ENCODE results near the gene TFRC.
"Not testable (repeated sequence)": the region's sequence is repeated elsewhere in the genome, so short reads cannot be mapped to it uniquely, and the experiment has no call there.

Gene TFRC

GRCh38 chr3:196108075-196108743 lies 26.3 kb upstream of the TFRC start:
- in situ Hi-C loops (cut with HindIII; ENCODE audit: low pct_unique_long_range_greater_than_20kb, low sequenced_read_pairs), result no loop called here
- TF ChIP-seq JUND (IDR thresholded peaks at IDR 0.05; ENCODE audit: low read depth), result no peak
- DNase-seq (ENCODE audit: low read depth in 1 of 2, low spot score in 1 of 2), result peak in 1 of 2 experiments; percentile 70

GRCh38 chr3:196104707-196105106 lies 22.8 kb upstream of the TFRC start:
- DNase-seq (ENCODE audit: low read depth in 1 of 2, low spot score in 1 of 2); in situ Hi-C loops (cut with HindIII; ENCODE audit: low pct_unique_long_range_greater_than_20kb, low sequenced_read_pairs): not testable (repeated sequence)

GRCh38 chr3:196098365-196098980 lies 16.6 kb upstream of the TFRC start:
- in situ Hi-C loops (cut with HindIII; ENCODE audit: low pct_unique_long_range_greater_than_20kb, low sequenced_read_pairs); DNase-seq (ENCODE audit: low read depth in 1 of 2, low spot score in 1 of 2): not testable (repeated sequence)

- no peak for DNase-seq (ENCODE audit: low read depth in 1 of 2, low spot score in 1 of 2)
- in situ Hi-C loops (cut with HindIII; ENCODE audit: low pct_unique_long_range_greater_than_20kb, low sequenced_read_pairs), result no loop called here
- no peak for TF ChIP-seq JUND (IDR thresholded peaks at IDR 0.05; ENCODE audit: low read depth)
These were observed 15.7 kb upstream of the TFRC start for GRCh38 chr3:196097373-196098154.

- TF ChIP-seq JUND (IDR thresholded peaks at IDR 0.05; ENCODE audit: low read depth), result no peak
- in situ Hi-C loops (cut with HindIII; ENCODE audit: low pct_unique_long_range_greater_than_20kb, low sequenced_read_pairs), result no loop called here
- DNase-seq (ENCODE audit: low read depth in 1 of 2, low spot score in 1 of 2), result no peak
These were observed 14.6 kb upstream of the TFRC start for GRCh38 chr3:196096382-196096953.

- in situ Hi-C loops (cut with HindIII; ENCODE audit: low pct_unique_long_range_greater_than_20kb, low sequenced_read_pairs), result no loop called here
- no peak for DNase-seq (ENCODE audit: low read depth in 1 of 2, low spot score in 1 of 2)
- no peak for TF ChIP-seq JUND (IDR thresholded peaks at IDR 0.05; ENCODE audit: low read depth)
These were observed 11.6 kb upstream of the TFRC start for GRCh38 chr3:196093317-196094111.

- in situ Hi-C loops (cut with HindIII; ENCODE audit: low pct_unique_long_range_greater_than_20kb, low sequenced_read_pairs), result no loop called here
- TF ChIP-seq JUND (IDR thresholded peaks at IDR 0.05; ENCODE audit: low read depth), result no peak
- DNase-seq (ENCODE audit: low read depth in 1 of 2, low spot score in 1 of 2), result no peak
These were observed 6.0 kb upstream of the TFRC start for GRCh38 chr3:196087906-196088305.

GRCh38 chr3:196082619-196082971 lies 705 bp upstream of the TFRC start:
- in situ Hi-C loops (cut with HindIII; ENCODE audit: low pct_unique_long_range_greater_than_20kb, low sequenced_read_pairs), result no loop called here
- peak in 1 of 2 experiments; percentile 65 for DNase-seq (ENCODE audit: low read depth in 1 of 2, low spot score in 1 of 2)
- TF ChIP-seq JUND (IDR thresholded peaks at IDR 0.05; ENCODE audit: low read depth), result no peak

- peak; percentile 87 to 90 for DNase-seq (ENCODE audit: low read depth in 1 of 2, low spot score in 1 of 2)
- TF ChIP-seq JUND (IDR thresholded peaks at IDR 0.05; ENCODE audit: low read depth), result no peak
- in situ Hi-C loops (cut with HindIII; ENCODE audit: low pct_unique_long_range_greater_than_20kb, low sequenced_read_pairs), result no loop called here
These were observed 672 bp downstream of the TFRC start for GRCh38 chr3:196081002-196081833.

- DNase-seq (ENCODE audit: low read depth in 1 of 2, low spot score in 1 of 2); in situ Hi-C loops (cut with HindIII; ENCODE audit: low pct_unique_long_range_greater_than_20kb, low sequenced_read_pairs): not testable (repeated sequence)
These were observed 1.6 kb downstream of the TFRC start for GRCh38 chr3:196080101-196080846.

- no peak for DNase-seq (ENCODE audit: low read depth in 1 of 2, low spot score in 1 of 2)
- in situ Hi-C loops (cut with HindIII; ENCODE audit: low pct_unique_long_range_greater_than_20kb, low sequenced_read_pairs), result no loop called here
These were observed 2.2 kb downstream of the TFRC start for GRCh38 chr3:196079682-196080081.

More at GRCh38 chr3:196079682-196080081, 2.2 kb downstream of the TFRC start:
- no peak for TF ChIP-seq JUND (IDR thresholded peaks at IDR 0.05; ENCODE audit: low read depth)
